Activated CD4-positive, alpha-beta T cell treated with anti-CD3 and anti-CD28 coated beads, Interleukin-2, amount 10 ng/mL, durations not matched to agents 24 days and 14 days (primary cell): Measurements from ENCODE around the gene SLC36A1. TPM values are rescaled to one million over a fixed set of nuclear protein-coding genes. Genes with fewer than 3 reads are reported as not detected.
"Not testable (repeated sequence)": the region's sequence is repeated elsewhere in the genome, so short reads cannot be mapped to it uniquely, and the experiment has no call there.

Source experiments
- DNase-seq: peaks from one replicate; pipeline ENCODE4 v3.0.0; 2022
- H3K27ac Mint-ChIP-seq: one replicate; pipeline ENCODE4 v1.8.0; 2022; ENCODE audit warnings: mild to moderate bottlenecking, mixed read lengths
- H3K27me3 Mint-ChIP-seq: one replicate; pipeline ENCODE4 v1.8.0; 2022; ENCODE audit warnings: mixed read lengths
- H3K36me3 Mint-ChIP-seq: one replicate; pipeline ENCODE4 v1.8.0; 2022; ENCODE audit warnings: low read depth, mild to moderate bottlenecking, mixed read lengths
- H3K4me1 Mint-ChIP-seq: one replicate; pipeline ENCODE4 v1.8.0; 2021; ENCODE audit warnings: mixed read lengths
- H3K4me3 Mint-ChIP-seq: one replicate; pipeline ENCODE4 v1.8.0; 2022; ENCODE audit warnings: mild to moderate bottlenecking, moderate library complexity, mixed read lengths
- H3K9me3 Mint-ChIP-seq: one replicate; pipeline ENCODE4 v1.8.0; 2021; ENCODE audit warnings: mixed read lengths
- intact Hi-C: fragments of 100-400 bp; cut with micrococcal nuclease; formaldehyde crosslinking; loops from one replicate; pipeline ENCODE4 v1.15.1; 2023
- total RNA-seq: library from RNA; stranded (reverse); gene quantifications from 2 replicates; pipeline ENCODE4 v1.2.3, GENCODE V29; 2022

Gene SLC36A1
- total RNA-seq, 1 donor from 2014 or later: 7.8 TPM

- DNase-seq: no peak
- Mint-ChIP-seq H3K9me3 (no peaks in the 10 kb centered on the region), H3K27me3 (no peaks in the 10 kb centered on the region), H3K27ac (no peak overlapping the region), H3K36me3 (peaks cover 1% of the 10 kb centered on the region), H3K4me1 (peaks cover 1% of the 10 kb centered on the region), H3K4me3 (no peak overlapping the region)
- intact Hi-C loops: no loop called here
Observed at GRCh38 chr5:151483647-151484046, 36.2 kb downstream of the SLC36A1 start.

- intact Hi-C loops: no loop called here
- peaks cover 1% of the 10 kb centered on the region for H3K36me3 Mint-ChIP-seq
- no peaks in the 10 kb centered on the region for H3K27me3 Mint-ChIP-seq
Observed at GRCh38 chr5:151487544-151487943, 40.1 kb downstream of the SLC36A1 start.

GRCh38 chr5:151490627-151491026 is 43.2 kb downstream of the SLC36A1 start:
- no peak overlapping the region for H3K4me3 Mint-ChIP-seq
- no peak overlapping the region for H3K27ac Mint-ChIP-seq

More at GRCh38 chr5:151487544-151487943, 40.1 kb downstream of the SLC36A1 start:
- DNase-seq: no peak
- Mint-ChIP-seq H3K4me3 (no peak overlapping the region), H3K27ac (no peak overlapping the region), H3K4me1 (peaks cover 1% of the 10 kb centered on the region), H3K9me3 (no peaks in the 10 kb centered on the region)

GRCh38 chr5:151491062-151491461 is 43.7 kb downstream of the SLC36A1 start:
- no peaks in the 10 kb centered on the region for H3K4me1 Mint-ChIP-seq
- H3K9me3 Mint-ChIP-seq: no peaks in the 10 kb centered on the region
- no peak overlapping the region for H3K27ac Mint-ChIP-seq
- no peaks in the 10 kb centered on the region for H3K27me3 Mint-ChIP-seq
- peaks cover 1% of the 10 kb centered on the region for H3K36me3 Mint-ChIP-seq
- DNase-seq: no peak
- no peak overlapping the region for H3K4me3 Mint-ChIP-seq
- intact Hi-C loops: no loop called here

More at GRCh38 chr5:151490627-151491026, 43.2 kb downstream of the SLC36A1 start:
- no peaks in the 10 kb centered on the region for H3K27me3 Mint-ChIP-seq
- H3K9me3 Mint-ChIP-seq: no peaks in the 10 kb centered on the region
- DNase-seq: no peak
- H3K36me3 Mint-ChIP-seq: peaks cover 1% of the 10 kb centered on the region
- H3K4me1 Mint-ChIP-seq: no peaks in the 10 kb centered on the region
- intact Hi-C loops: no loop called here

- Mint-ChIP-seq H3K4me3 (no peak overlapping the region), H3K36me3 (no peaks in the 10 kb centered on the region), H3K27ac (no peak overlapping the region), H3K27me3 (no peaks in the 10 kb centered on the region), H3K9me3 (no peaks in the 10 kb centered on the region), H3K4me1 (no peaks in the 10 kb centered on the region)
- intact Hi-C loops: no loop called here
- no peak for DNase-seq
Observed at GRCh38 chr5:151492729-151493128, 45.3 kb downstream of the SLC36A1 start.

GRCh38 chr5:151493665-151494064 is 46.3 kb downstream of the SLC36A1 start:
- H3K27me3 Mint-ChIP-seq: no peaks in the 10 kb centered on the region
- no peaks in the 10 kb centered on the region for H3K36me3 Mint-ChIP-seq
- no peaks in the 10 kb centered on the region for H3K9me3 Mint-ChIP-seq
- intact Hi-C loops: no loop called here
- no peak overlapping the region for H3K4me3 Mint-ChIP-seq
- H3K27ac Mint-ChIP-seq: no peak overlapping the region
- no peak for DNase-seq
- H3K4me1 Mint-ChIP-seq: no peaks in the 10 kb centered on the region

GRCh38 chr5:151495320-151495719 is 47.9 kb downstream of the SLC36A1 start:
- Mint-ChIP-seq H3K9me3 (no peaks in the 10 kb centered on the region), H3K4me1 (no peaks in the 10 kb centered on the region), H3K27me3 (no peaks in the 10 kb centered on the region)

GRCh38 chr5:151496041-151496484 is 48.7 kb downstream of the SLC36A1 start:
- Mint-ChIP-seq H3K4me1 (no peaks in the 10 kb centered on the region), H3K36me3 (no peaks in the 10 kb centered on the region), H3K27me3 (no peaks in the 10 kb centered on the region), H3K9me3 (no peaks in the 10 kb centered on the region), H3K27ac (no peak overlapping the region), H3K4me3 (no peak overlapping the region)
- no peak for DNase-seq
- intact Hi-C loops: no loop called here

More at GRCh38 chr5:151495320-151495719, 47.9 kb downstream of the SLC36A1 start:
- no peak for DNase-seq
- Mint-ChIP-seq H3K36me3 (no peaks in the 10 kb centered on the region), H3K27ac (no peak overlapping the region), H3K4me3 (no peak overlapping the region)
- intact Hi-C loops: no loop called here

- H3K4me1 Mint-ChIP-seq: no peaks in the 10 kb centered on the region
- no peak overlapping the region for H3K27ac Mint-ChIP-seq
- intact Hi-C loops: no loop called here
Observed at GRCh38 chr5:151497391-151498002, 50.1 kb downstream of the SLC36A1 start.

GRCh38 chr5:151498395-151499155 is 51.2 kb downstream of the SLC36A1 start:
- Mint-ChIP-seq H3K4me1 (no peaks in the 10 kb centered on the region), H3K27ac (no peak overlapping the region), H3K4me3 (no peak overlapping the region), H3K36me3 (no peaks in the 10 kb centered on the region), H3K27me3 (no peaks in the 10 kb centered on the region), H3K9me3 (no peaks in the 10 kb centered on the region)
- DNase-seq: no peak
- intact Hi-C loops: no loop called here

More at GRCh38 chr5:151497391-151498002, 50.1 kb downstream of the SLC36A1 start:
- Mint-ChIP-seq H3K4me3 (no peak overlapping the region), H3K9me3 (no peaks in the 10 kb centered on the region), H3K36me3 (no peaks in the 10 kb centered on the region), H3K27me3 (no peaks in the 10 kb centered on the region)
- no peak for DNase-seq

- no peak overlapping the region for H3K4me3 Mint-ChIP-seq
- H3K27ac Mint-ChIP-seq: no peak overlapping the region
- intact Hi-C loops: loop anchor here (1.0 kb wide), 1 partner anchor 52 kb away; the partner anchor contains the start of gene SLC36A1
Observed at GRCh38 chr5:151499501-151500035, 52.2 kb downstream of the SLC36A1 start.

GRCh38 chr5:151504006-151504405 is 56.6 kb downstream of the SLC36A1 start:
- Mint-ChIP-seq H3K9me3 (no peaks in the 10 kb centered on the region), H3K4me3 (no peak overlapping the region), H3K27me3 (no peaks in the 10 kb centered on the region), H3K4me1 (no peaks in the 10 kb centered on the region), H3K36me3 (no peaks in the 10 kb centered on the region), H3K27ac (no peak overlapping the region)
- intact Hi-C loops: no loop called here
- no peak for DNase-seq

More at GRCh38 chr5:151499501-151500035, 52.2 kb downstream of the SLC36A1 start:
- DNase-seq: no peak
- Mint-ChIP-seq H3K9me3 (no peaks in the 10 kb centered on the region), H3K4me1 (no peaks in the 10 kb centered on the region), H3K36me3 (no peaks in the 10 kb centered on the region), H3K27me3 (no peaks in the 10 kb centered on the region)

GRCh38 chr5:151508308-151508707 is 60.9 kb downstream of the SLC36A1 start:
- H3K4me1 Mint-ChIP-seq, DNase-seq, H3K36me3 Mint-ChIP-seq, H3K9me3 Mint-ChIP-seq, H3K27ac Mint-ChIP-seq, intact Hi-C loops, H3K4me3 Mint-ChIP-seq, H3K27me3 Mint-ChIP-seq: not testable (repeated sequence)

GRCh38 chr5:151509231-151509630 is 61.8 kb downstream of the SLC36A1 start:
- H3K27ac Mint-ChIP-seq: no peak overlapping the region
- H3K4me3 Mint-ChIP-seq: no peak overlapping the region
- no peaks in the 10 kb centered on the region for H3K27me3 Mint-ChIP-seq
- no peaks in the 10 kb centered on the region for H3K36me3 Mint-ChIP-seq
- H3K9me3 Mint-ChIP-seq: no peaks in the 10 kb centered on the region
- intact Hi-C loops: no loop called here
- DNase-seq: no peak
- H3K4me1 Mint-ChIP-seq: no peaks in the 10 kb centered on the region
